ENCODE data around the gene OPRM1.

GRCh38 chr6:154277629-154278017 lies 238.6 kb downstream of the OPRM1 start:
- TF ChIP-seq EP300 (IDR thresholded peaks at IDR 0.05; ENCODE audit: borderline replicate concordance): no peak
- TF ChIP-seq MAX (IDR thresholded peaks at IDR 0.05): no peak
- no peak for TF ChIP-seq TEAD4 (IDR thresholded peaks at IDR 0.05)
- no peak for TF ChIP-seq REST (IDR thresholded peaks at IDR 0.05; ENCODE audit: low read depth)
- TF ChIP-seq TAF1 (IDR thresholded peaks at IDR 0.05; ENCODE audit: low read depth): no peak
- no peak for TF ChIP-seq USF1 (IDR thresholded peaks at IDR 0.05)
- no peak for TF ChIP-seq TCF12 (IDR thresholded peaks at IDR 0.05; ENCODE audit: low read depth)
- TF ChIP-seq CREB1 (IDR thresholded peaks at IDR 0.05; ENCODE audit: low read depth): no peak
- TF ChIP-seq ZBTB7A (IDR thresholded peaks at IDR 0.05; ENCODE audit: low read depth): no peak
- TF ChIP-seq FOXM1 (IDR thresholded peaks at IDR 0.05; ENCODE audit: borderline replicate concordance, low read depth): no peak
- no peak for TF ChIP-seq NFIC (IDR thresholded peaks at IDR 0.05)
- TF ChIP-seq EGR1 (IDR thresholded peaks at IDR 0.05): no peak
- TF ChIP-seq YY1 (IDR thresholded peaks at IDR 0.05; ENCODE audit: low read depth): no peak
- no peak for TF ChIP-seq RAD21 (IDR thresholded peaks at IDR 0.05; ENCODE audit: low read depth)

Measured in Ishikawa (cell line).